GM12872 (cell line): Measurements from ENCODE around the gene LSM4.

ENCODE experiments used
- CTCF ChIP-seq: IDR thresholded peaks from 3 replicates; pipeline ENCODE4 v1.5.1; 2011; ENCODE audit warnings: low read depth, mild to moderate bottlenecking, low read length, moderate library complexity; ENCODE audit not compliant: insufficient read depth

LSM4 gene

DNA sequence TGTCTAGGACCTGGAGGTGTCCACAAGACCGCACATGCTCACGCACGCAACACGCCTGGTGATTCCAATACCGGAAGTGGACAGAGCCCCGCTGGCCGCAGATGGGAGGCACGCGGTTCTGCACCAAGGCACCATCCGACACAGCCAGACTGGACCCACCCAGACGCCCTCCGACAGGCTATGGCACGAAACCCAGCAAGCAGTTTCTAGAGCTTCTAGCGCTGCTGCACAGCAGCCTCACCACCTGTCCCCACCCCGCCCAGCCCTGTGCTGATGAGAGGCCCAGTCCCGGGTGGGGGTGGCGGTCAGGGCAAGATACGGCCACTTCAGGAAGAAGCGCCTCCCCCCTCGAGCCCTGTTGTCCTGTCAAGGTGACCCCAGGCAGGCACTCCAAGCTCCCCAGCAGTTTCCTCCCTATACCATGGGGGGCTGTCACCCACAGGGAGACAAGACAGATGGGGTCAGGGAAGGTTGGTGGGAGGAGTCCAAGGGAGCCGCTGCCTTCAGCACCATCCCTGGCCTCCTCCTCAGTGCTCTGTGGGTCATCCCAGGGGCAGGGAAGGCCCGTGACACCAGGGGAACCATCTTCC lies 11.3 kb downstream of the LSM4 start:
- TF ChIP-seq CTCF, result no peak

DNA sequence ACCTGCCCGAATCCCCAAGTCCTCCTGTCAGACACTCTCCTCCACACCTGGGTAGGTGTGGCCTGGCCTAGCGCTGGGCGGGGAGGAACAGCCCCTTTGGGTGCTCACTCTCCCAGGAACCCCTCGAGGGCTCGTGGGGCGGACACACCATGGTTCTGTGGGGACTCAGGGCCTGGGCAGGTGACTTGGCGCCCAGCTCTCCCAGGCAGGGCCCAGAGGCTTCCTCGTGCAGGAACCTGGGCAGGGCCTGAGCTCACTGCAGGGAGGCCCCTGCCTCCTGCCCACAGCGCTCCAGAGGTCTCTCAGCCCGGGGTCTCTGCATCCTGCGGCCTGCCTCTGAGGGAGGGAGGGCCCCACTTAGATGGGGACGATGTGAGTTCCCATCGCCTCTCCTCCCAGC lies 11.9 kb downstream of the LSM4 start:
- no peak for TF ChIP-seq CTCF

DNA sequence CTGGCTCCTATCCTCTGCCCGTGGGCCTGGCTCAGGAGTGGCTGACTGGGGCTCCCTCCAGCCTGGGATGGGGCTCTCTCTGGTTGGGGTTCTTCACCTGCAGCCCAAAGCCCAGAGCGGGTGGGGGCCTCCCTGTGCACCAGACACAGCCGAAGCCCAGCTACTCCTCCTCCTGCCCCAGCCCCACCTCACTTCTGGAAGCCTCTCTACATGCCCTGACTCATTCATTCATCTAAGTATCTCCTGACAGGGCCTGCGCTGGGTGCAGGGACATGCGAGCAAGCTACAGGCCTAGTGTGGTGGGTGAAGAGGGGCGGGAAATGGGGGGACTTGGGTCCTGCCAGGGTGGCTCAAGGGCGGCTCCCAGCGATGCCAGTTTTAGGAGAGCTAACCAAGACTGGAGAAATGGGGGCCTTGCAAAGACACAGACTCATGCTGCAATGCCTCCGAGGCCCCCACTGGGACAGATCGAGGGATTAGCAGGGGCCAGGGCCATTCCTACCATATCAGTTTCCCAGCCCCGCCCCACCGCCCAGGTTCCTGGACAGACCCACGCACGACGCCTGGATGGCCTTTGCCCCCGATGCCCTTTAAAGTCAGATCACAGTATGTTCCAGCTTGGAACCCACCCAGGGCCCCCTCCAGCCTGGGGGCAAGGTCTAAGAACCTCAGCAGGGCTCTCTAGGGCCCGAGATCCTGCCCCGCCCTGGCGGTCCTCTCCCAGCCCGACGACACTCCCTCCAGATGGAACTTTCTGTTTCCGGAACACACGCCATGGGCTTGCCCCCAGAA lies 12.6 kb downstream of the LSM4 start:
- no peak for TF ChIP-seq CTCF

DNA sequence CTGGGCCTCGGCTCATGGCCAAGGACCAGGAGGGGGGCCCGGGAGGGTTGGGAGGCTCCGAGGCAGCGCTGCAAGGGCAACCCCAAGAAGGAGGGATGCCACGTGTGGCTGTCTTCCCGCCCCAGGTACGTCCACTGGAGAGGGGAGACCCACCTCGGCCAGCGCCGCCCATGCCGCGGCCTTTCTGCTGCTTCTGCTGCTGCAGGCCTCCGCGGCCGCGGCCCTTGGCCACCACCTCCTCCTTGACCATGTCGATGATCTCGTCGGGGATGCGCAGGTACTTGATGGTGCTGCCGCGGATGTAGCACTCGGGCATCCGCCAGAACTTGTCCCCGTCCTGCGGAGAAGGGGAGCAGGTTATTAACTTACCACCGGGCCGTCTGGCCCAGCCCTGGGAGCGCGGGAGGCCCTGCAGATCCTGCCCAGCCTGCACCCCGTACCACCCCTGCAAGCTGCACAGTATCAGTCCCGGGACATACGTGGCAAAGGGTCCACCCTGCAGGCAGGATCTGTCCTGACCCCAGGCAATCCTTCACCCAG lies 13.3 kb downstream of the LSM4 start:
- no peak for TF ChIP-seq CTCF

DNA sequence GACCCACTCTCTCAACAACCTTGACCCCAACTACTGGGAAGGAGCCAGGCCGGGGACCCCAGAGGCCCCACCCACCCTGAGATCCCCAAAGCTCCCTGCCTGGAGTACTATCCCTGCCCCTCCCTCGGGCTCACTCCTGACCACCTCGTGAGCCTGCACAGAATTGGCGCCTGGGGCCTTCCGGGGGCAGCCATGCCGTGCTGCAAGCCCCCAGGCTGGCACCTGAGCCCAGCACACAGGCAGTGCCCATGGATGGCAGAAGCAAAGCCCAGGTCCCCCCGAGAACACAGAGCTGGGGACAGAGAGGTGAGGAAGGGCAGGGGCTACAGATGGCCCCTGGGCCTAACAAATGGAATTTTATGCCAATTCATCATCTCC lies 13.9 kb downstream of the LSM4 start:
- no peak for TF ChIP-seq CTCF

DNA sequence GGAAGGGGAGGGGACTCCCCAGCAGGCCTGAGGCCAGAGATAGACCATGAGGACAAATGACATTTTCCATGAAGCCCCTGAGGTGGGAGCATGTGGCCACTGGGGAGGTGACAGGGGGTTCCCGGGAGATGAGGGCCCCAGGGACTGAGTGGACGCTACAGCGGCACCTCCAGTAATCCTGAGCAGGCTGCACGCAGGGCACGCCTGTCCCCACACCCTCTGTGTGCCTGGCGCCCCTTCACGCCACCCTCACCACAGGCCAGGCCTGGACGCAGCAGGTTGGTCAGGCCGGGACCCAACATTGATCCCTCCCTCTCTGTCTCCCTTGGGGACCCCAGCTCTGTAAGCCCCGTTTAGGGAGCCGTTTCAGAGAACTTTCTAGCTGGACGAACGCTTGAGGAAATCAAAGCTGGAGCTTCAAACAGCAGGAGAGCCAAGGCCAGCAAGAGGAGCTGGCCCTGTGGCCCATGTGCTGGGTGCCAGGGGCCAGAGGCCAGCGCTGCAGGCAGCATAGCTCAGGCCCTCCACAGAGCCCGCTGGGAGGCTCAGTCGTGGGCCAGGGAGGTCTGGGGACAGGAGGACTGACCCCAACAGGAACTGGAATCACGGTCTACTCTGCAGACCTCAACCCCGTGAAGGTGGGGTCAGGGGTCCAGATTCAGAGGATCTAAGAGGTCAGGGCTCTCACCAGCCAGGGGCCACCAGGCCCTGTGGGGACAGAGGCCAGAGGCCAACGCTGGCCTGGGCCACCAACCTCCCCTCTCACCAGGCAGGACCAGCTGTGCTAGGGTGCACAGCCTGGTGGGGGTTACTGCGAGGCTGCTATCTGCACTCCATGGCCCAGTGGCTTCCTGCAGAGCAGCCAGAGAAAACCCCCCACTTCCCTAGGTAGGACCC lies 14.6 kb downstream of the LSM4 start:
- TF ChIP-seq CTCF, result no peak

- no peak for TF ChIP-seq CTCF
Observed at GRCh38 chr19:18307271-18307681, 15.6 kb downstream of the LSM4 start.
